K562 (cell line): Measurements from ENCODE around the gene ANKRD27. TPM values are rescaled to one million over a fixed set of nuclear protein-coding genes. Genes with fewer than 3 reads are reported as not detected.

Experiments used
- EGR1 ChIP-seq: fragments of 450-650 bp; conservative IDR thresholded peaks from 2 replicates; pipeline ENCODE4 v1.6.1; 2017; ENCODE audit warnings: mild to moderate bottlenecking
- EP400 ChIP-seq: fragments of 450-650 bp; IDR thresholded peaks from 2 replicates; pipeline ENCODE4 v1.6.1; 2017; ENCODE audit warnings: antibody characterized with exemption, mild to moderate bottlenecking, moderate library complexity
- GABPB1 ChIP-seq: sonication (generic); formaldehyde crosslinking; IDR thresholded peaks from 2 replicates; pipeline ENCODE4 v1.8.0; 2022; ENCODE audit warnings: mild to moderate bottlenecking, missing genetic modification reagents
- HDAC6 ChIP-seq: IDR thresholded peaks from 2 replicates; pipeline ENCODE4 v1.6.1; 2012; ENCODE audit warnings: low read depth, mild to moderate bottlenecking, control low read depth, inconsistent platforms, low read length, moderate library complexity
- HNRNPUL1 ChIP-seq: fragments of 200-400 bp; formaldehyde crosslinking; IDR thresholded peaks from 2 replicates; pipeline ENCODE4 v1.6.1; 2017; ENCODE audit warnings: low read length
- MAFG ChIP-seq: fragments of 450-650 bp; conservative IDR thresholded peaks from 2 replicates; pipeline ENCODE4 v1.6.1; 2016; ENCODE audit warnings: missing genetic modification characterization, missing compliant biosample characterization
- RAD21 ChIP-seq, 2 experiments: fragments of 250-450 bp in 1 of 2; fragments of 450-650 bp in 1 of 2; sonication (Bioruptor Pico) in 1 of 2; formaldehyde crosslinking in 1 of 2; IDR thresholded peaks in 1 of 2; conservative IDR thresholded peaks in 1 of 2; 2 replicates each; pipeline versions ENCODE4 v1.4.0 to v1.8.0; 2020 to 2022; ENCODE audit warnings: mild to moderate bottlenecking in 2 of 2, moderate library complexity in 1 of 2
- SNIP1 ChIP-seq: fragments of 450-650 bp; IDR thresholded peaks from 2 replicates; pipeline ENCODE4 v1.7.1; 2017; ENCODE audit warnings: low read depth, mild to moderate bottlenecking
- TRIM28 ChIP-seq: fragments of 450-650 bp; IDR thresholded peaks from 2 replicates; pipeline ENCODE4 v1.6.1; 2017
- VEZF1 ChIP-seq: fragments of 200-800 bp; sonication (Bioruptor generic); IDR thresholded peaks from 2 replicates; pipeline ENCODE4 v1.6.1; 2017; ENCODE audit warnings: missing genetic modification characterization, missing compliant biosample characterization
- YY1 ChIP-seq, 3 experiments: IDR thresholded peaks; 2 replicates each; pipeline ENCODE4 v1.6.1; 2011; ENCODE audit warnings: low read length in 2 of 3, mild to moderate bottlenecking in 2 of 3, moderate library complexity in 2 of 3, borderline replicate concordance in 1 of 3, control low read depth in 1 of 3, low read depth in 1 of 3; ENCODE audit not compliant: insufficient read depth in 3 of 3, insufficient replicate concordance in 2 of 3, control insufficient read depth in 1 of 3, insufficient read length in 1 of 3; ENCODE audit errors: extremely low read depth in 1 of 3
- ZBTB26 ChIP-seq: fragments of 450-650 bp; formaldehyde crosslinking; IDR thresholded peaks from 2 replicates; pipeline ENCODE4 v1.4.0; 2022; ENCODE audit warnings: missing genetic modification characterization
- ZBTB7A ChIP-seq: IDR thresholded peaks from 2 replicates; pipeline ENCODE4 v1.6.1; 2011; ENCODE audit warnings: low read depth, mild to moderate bottlenecking, low read length, moderate library complexity, borderline replicate concordance; ENCODE audit not compliant: control insufficient read depth
- ZNF347 ChIP-seq: fragments of 450-650 bp; formaldehyde crosslinking; IDR thresholded peaks from 2 replicates; pipeline ENCODE4 v1.4.0; 2020; ENCODE audit warnings: low read depth, mild to moderate bottlenecking, moderate library complexity
- ZNF79 ChIP-seq: fragments of 250-450 bp; sonication (Bioruptor Pico); IDR thresholded peaks from 2 replicates; pipeline ENCODE4 v1.4.0; 2020; ENCODE audit warnings: low read depth, mild to moderate bottlenecking, moderate library complexity
- ZSCAN29 ChIP-seq: fragments of 450-650 bp; IDR thresholded peaks from 2 replicates; pipeline ENCODE4 v1.6.1; 2017
- polyA plus RNA-seq, 8 experiments: library from polyadenylated mRNA; depleted of rRNA in 4 of 8; stranded (reverse) in 5 of 8; unstranded in 3 of 8; fragments of >200 nt; fragmentation: Nextera tagmentation in 2 of 8; fragmentation: Illumina TruSeq in 1 of 8; extraction: Ambion mirVana in 2 of 8; extraction: Trizol in 1 of 8; gene quantifications; 2 replicates each; pipeline versions ENCODE4 v1.2.1 to v1.2.3, GENCODE V29; 2011 to 2014; ENCODE audit warnings: inconsistent platforms in 1 of 8, missing spikeins in 1 of 8
- total RNA-seq, 7 experiments: library from RNA; depleted of rRNA in 6 of 7; stranded (reverse); fragments of >200 nt in 6 of 7; fragmentation: Illumina TruSeq in 2 of 7; extraction: Trizol in 2 of 7; gene quantifications; 2 replicates each; pipeline versions ENCODE4 v1.2.1 to v1.2.3, GENCODE V29; 2011 to 2021; ENCODE audit warnings: low replicate concordance in 1 of 7
- TF ChIP-seq, protein P1 (sequence below): fragments of 250-450 bp; sonication (Bioruptor Pico); IDR thresholded peaks from 2 replicates; pipeline ENCODE4 v1.8.0; 2021; ENCODE audit warnings: moderate library complexity, mild to moderate bottlenecking, inconsistent platforms
- TF ChIP-seq, protein P2 (sequence below): IDR thresholded peaks from 2 replicates; pipeline ENCODE4 v1.6.1; 2016; ENCODE audit warnings: missing genetic modification characterization, missing compliant biosample characterization

ANKRD27 gene
- total and polyA plus RNA-seq, 9 of the 15 experiments (the other 6 are each of a cell fraction or from before 2014, with no cell fraction given): 5.3 to 71.3 (median 54.2) TPM

DNA sequence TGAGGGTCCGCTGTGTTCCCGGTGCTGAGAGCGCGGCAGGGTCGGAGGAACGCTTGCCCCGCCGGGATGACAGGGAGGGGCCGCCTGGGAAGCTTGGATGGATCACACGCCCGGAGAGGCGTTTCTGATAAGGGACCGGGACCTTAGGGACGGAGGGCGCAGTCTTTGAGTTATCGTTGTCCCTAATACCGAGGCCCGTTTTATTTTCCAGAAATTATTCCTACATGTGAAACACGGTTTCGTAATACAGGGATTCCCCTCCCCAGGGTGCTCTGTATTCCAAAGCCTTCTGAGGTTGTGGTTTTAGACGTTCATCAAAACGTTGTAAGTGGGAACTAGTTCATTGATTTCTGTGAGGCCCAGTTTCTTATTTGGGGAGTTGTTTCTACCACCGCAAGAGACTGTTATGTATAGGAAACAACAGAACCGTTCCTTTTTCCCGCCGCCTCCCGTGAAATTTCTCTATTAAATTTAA lies 93.2 kb downstream of the ANKRD27 start (continued):
- TF ChIP-seq VEZF1 (CRISPR knock-in tag) (no peak), ZNF347 (CRISPR knock-in tag) (no peak), EGR1 (no peak), ZBTB26 (CRISPR knock-in tag) (no peak), RAD21 (CRISPR knock-in tag; conservative IDR thresholded peaks at IDR 0.05 in 1 of 2, IDR thresholded peaks at IDR 0.05 in 1 of 2) (0 out of 4 replicates have a peak, but pooled peaks of 1 of the 2 experiments have one; percentile 7), HDAC6 (no peak), ZNF79 (no peak), EP400 (peak; percentile 41), SNIP1 (no peak), TRIM28 (no peak), YY1 (IDR thresholded peaks at IDR 0.05; ENCODE audit: borderline replicate concordance in 1 of 3, control insufficient read depth in 1 of 3, extremely low read depth in 1 of 3, insufficient read depth in 3 of 3, insufficient read length in 1 of 3, insufficient replicate concordance in 2 of 3, low read depth in 1 of 3, low read length in 2 of 3) (no peak), ZSCAN29 (0 out of 2 replicates have a peak, but pooled peaks have one; percentile 9), GABPB1 (CRISPR knock-in tag) (no peak), MAFG (tag) (no peak), ZBTB7A (no peak), HNRNPUL1 (no peak)
- TF ChIP-seq, protein P1, sequence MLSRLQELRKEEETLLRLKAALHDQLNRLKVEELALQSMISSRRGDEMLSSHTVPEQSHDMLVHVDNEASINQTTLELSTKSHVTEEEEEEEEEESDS (CRISPR knock-in tag): no peak
- TF ChIP-seq, protein P2, sequence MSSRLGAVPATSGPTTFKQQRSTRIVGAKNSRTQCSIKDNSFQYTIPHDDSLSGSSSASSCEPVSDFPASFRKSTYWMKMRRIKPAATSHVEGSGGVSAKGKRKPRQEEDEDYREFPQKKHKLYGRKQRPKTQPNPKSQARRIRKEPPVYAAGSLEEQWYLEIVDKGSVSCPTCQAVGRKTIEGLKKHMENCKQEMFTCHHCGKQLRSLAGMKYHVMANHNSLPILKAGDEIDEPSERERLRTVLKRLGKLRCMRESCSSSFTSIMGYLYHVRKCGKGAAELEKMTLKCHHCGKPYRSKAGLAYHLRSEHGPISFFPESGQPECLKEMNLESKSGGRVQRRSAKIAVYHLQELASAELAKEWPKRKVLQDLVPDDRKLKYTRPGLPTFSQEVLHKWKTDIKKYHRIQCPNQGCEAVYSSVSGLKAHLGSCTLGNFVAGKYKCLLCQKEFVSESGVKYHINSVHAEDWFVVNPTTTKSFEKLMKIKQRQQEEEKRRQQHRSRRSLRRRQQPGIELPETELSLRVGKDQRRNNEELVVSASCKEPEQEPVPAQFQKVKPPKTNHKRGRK (tag): no peak
- TF ChIP-seq, all 486 proteins: peak for 8
